GM23248 (cell line): ENCODE data around the gene SYT13. TPM values are rescaled to one million over a fixed set of nuclear protein-coding genes. Genes with fewer than 3 reads are reported as not detected.

Experiments
- DNase-seq: peaks from one replicate; pipeline ENCODE4 v3.0.0-alpha.2; 2015
- H2AFZ ChIP-seq: fragments of 200-600 bp; sonication (generic); 2 replicates; pipeline ENCODE4 v1.6.1; 2016; ENCODE audit warnings: antibody characterized with exemption
- H3F3A ChIP-seq: fragments of 200-600 bp; sonication (generic); 2 replicates; pipeline ENCODE4 v1.6.1; 2016; ENCODE audit warnings: mild to moderate bottlenecking, antibody characterized with exemption, mixed run types; ENCODE audit not compliant: insufficient read depth
- H3K27ac ChIP-seq: fragments of 200-600 bp; sonication (generic); 2 replicates; pipeline ENCODE4 v1.5.1; 2016; ENCODE audit warnings: mild to moderate bottlenecking
- H3K27me3 ChIP-seq: fragments of 200-600 bp; sonication (generic); replicated peaks from 2 replicates; pipeline ENCODE4 v1.6.1; 2016; ENCODE audit warnings: mild to moderate bottlenecking; ENCODE audit not compliant: insufficient read depth
- H3K36me3 ChIP-seq: fragments of 200-600 bp; sonication (generic); 2 replicates; pipeline ENCODE4 v1.6.1; 2016; ENCODE audit warnings: low read depth, mild to moderate bottlenecking
- H3K4me1 ChIP-seq: fragments of 200-600 bp; sonication (generic); 2 replicates; pipeline ENCODE4 v1.6.1; 2016; ENCODE audit warnings: mild to moderate bottlenecking; ENCODE audit not compliant: insufficient read depth
- H3K4me2 ChIP-seq: fragments of 200-600 bp; sonication (generic); one replicate; pipeline ENCODE4 v1.6.1; 2016; ENCODE audit warnings: mild to moderate bottlenecking; ENCODE audit not compliant: unreplicated experiment
- H3K4me3 ChIP-seq: fragments of 200-600 bp; sonication (generic); 2 replicates; pipeline ENCODE4 v1.5.1; 2016; ENCODE audit warnings: mild to moderate bottlenecking
- H3K79me2 ChIP-seq: fragments of 200-600 bp; sonication (generic); 2 replicates; pipeline ENCODE4 v1.6.1; 2016; ENCODE audit warnings: mild to moderate bottlenecking; ENCODE audit not compliant: insufficient read depth
- H3K9ac ChIP-seq: fragments of 200-600 bp; sonication (generic); 2 replicates; pipeline ENCODE4 v1.6.1; 2016; ENCODE audit warnings: mild to moderate bottlenecking
- H3K9me2 ChIP-seq: fragments of 200-600 bp; sonication (generic); 2 replicates; pipeline ENCODE4 v1.6.1; 2016; ENCODE audit warnings: mixed run types, mild to moderate bottlenecking, moderate library complexity; ENCODE audit not compliant: insufficient read depth
- H3K9me3 ChIP-seq: fragments of 200-600 bp; sonication (generic); one replicate; pipeline ENCODE4 v1.6.1; 2017; ENCODE audit warnings: low read depth
- H4K20me1 ChIP-seq: fragments of 200-600 bp; sonication (generic); 2 replicates; pipeline ENCODE4 v1.6.0; 2016; ENCODE audit not compliant: insufficient read depth
- EZH2 ChIP-seq: fragments of 200-600 bp; sonication (generic); IDR thresholded peaks from 2 replicates; pipeline ENCODE4 v1.6.1; 2018; ENCODE audit warnings: antibody characterized with exemption, mild to moderate bottlenecking; ENCODE audit not compliant: insufficient read depth, poor library complexity, severe bottlenecking
- EZH2phosphoT487 ChIP-seq: fragments of 200-600 bp; sonication (generic); IDR thresholded peaks from 2 replicates; pipeline ENCODE4 v1.6.1; 2018; ENCODE audit warnings: antibody characterized with exemption, moderate library complexity, mild to moderate bottlenecking, low read depth; ENCODE audit not compliant: insufficient read depth
- WGBS, 2 experiments: methylation state at CpG; one replicate each; pipeline ENCODE4 v1.1.6; 2015 to 2017; ENCODE audit warnings: low lambda C conversion rate in 2 of 2, low coverage in 1 of 2; ENCODE audit errors: missing lambda C conversion rate in 2 of 2; 5-methylcytosine and 5-hydroxymethylcytosine counted together
- in situ Hi-C: fragments of 300-500 bp; cut with MboI; formaldehyde crosslinking; loops from 2 replicates; pipeline ENCODE4 v1.15.0; 2020
- polyA plus RNA-seq: library from polyadenylated mRNA; unstranded; fragments of >200 nt; fragmentation: Nextera tagmentation; extraction: Ambion mirVana; gene quantifications from 2 replicates; pipeline ENCODE4 v1.2.1, GENCODE V29; 2016
- total RNA-seq: library from RNA; depleted of rRNA; stranded (reverse); fragments of >200 nt; shearing (Covaris generic); gene quantifications from 2 replicates; pipeline ENCODE4 v1.2.3, GENCODE V29; 2014; rRNA removed

The SYT13 gene
- total and polyA plus RNA-seq, 2 experiments from 2014 or later = not detected

DNA sequence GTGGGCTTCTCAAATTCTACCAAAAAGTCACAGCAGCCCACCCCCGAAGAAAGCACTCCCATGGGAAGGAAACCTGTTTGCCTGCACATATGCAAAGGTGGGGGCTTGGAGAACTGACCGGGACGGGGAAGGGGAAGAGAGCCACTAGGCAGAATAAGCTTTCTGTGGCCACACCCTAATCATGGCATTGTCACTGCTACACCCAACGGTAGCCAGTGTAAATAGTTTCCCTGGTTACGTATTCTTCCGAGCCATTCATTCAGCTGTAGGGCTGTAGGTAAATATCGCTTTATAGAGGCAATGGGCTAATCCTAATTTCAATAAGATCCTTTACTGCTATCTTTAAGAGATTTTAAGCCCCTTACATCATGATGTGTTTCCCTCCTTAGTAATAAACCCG lies 78.0 kb downstream of the SYT13 start:
- H3K9me3 ChIP-seq = no peaks in the 10 kb centered on the region
- H3K79me2 ChIP-seq = no peaks in the 10 kb centered on the region
- TF ChIP-seq EZH2 (no peak), EZH2phosphoT487 (no peak)
- no peaks in the 10 kb centered on the region for H3K36me3 ChIP-seq
- H2AFZ ChIP-seq = no peak overlapping the region
- no peak for DNase-seq
- H4K20me1 ChIP-seq = no peaks in the 10 kb centered on the region
- no peak overlapping the region for H3K4me2 ChIP-seq
- no peaks in the 10 kb centered on the region for H3K9me2 ChIP-seq
- WGBS, 2 experiments = 84 to 86% methylated on average over 8 of the region's 8 CpGs
- no peak overlapping the region for H3K4me3 ChIP-seq
- H3K27ac ChIP-seq = no peak overlapping the region
- H3K27me3 ChIP-seq = no peaks in the 10 kb centered on the region
- in situ Hi-C loops = no loop called here
- H3K9ac ChIP-seq = no peak overlapping the region
- H3K4me1 ChIP-seq = peaks cover 5% of the 10 kb centered on the region; the same call in 1 of the 2 replicates
- no peaks in the 10 kb centered on the region for H3F3A ChIP-seq

GRCh38 chr11:45205978-45206377 lies 80.2 kb downstream of the SYT13 start:
- no peaks in the 10 kb centered on the region for H3K9me3 ChIP-seq
- TF ChIP-seq EZH2 (no peak), EZH2phosphoT487 (no peak)
- H4K20me1 ChIP-seq = no peaks in the 10 kb centered on the region
- H3K27ac ChIP-seq = no peak overlapping the region
- no peaks in the 10 kb centered on the region for H3F3A ChIP-seq
- no peak for DNase-seq
- H3K4me1 ChIP-seq = peaks cover 5% of the 10 kb centered on the region; the same call in 1 of the 2 replicates
- H2AFZ ChIP-seq = no peak overlapping the region
- H3K36me3 ChIP-seq = no peaks in the 10 kb centered on the region
- H3K4me2 ChIP-seq = no peak overlapping the region
- in situ Hi-C loops = no loop called here
- H3K9ac ChIP-seq = no peak overlapping the region
- no peak overlapping the region for H3K4me3 ChIP-seq
- H3K9me2 ChIP-seq = no peaks in the 10 kb centered on the region
- no peaks in the 10 kb centered on the region for H3K79me2 ChIP-seq
- 65 to 67% methylated on average over 6 to 7 of the region's 7 CpGs for WGBS, 2 experiments
- no peaks in the 10 kb centered on the region for H3K27me3 ChIP-seq

- H3K4me3 ChIP-seq = no peak overlapping the region
- H3K4me1 ChIP-seq = peaks cover 4% of the 10 kb centered on the region; the same call in 1 of the 2 replicates
- WGBS, 2 experiments = 62 to 65% methylated on average over 8 of the region's 8 CpGs
- H4K20me1 ChIP-seq = no peaks in the 10 kb centered on the region
- H3K9me2 ChIP-seq = no peaks in the 10 kb centered on the region
- no peak overlapping the region for H3K9ac ChIP-seq
- no peaks in the 10 kb centered on the region for H3K79me2 ChIP-seq
- no peaks in the 10 kb centered on the region for H3K36me3 ChIP-seq
- in situ Hi-C loops = no loop called here
- H3K27me3 ChIP-seq = no peaks in the 10 kb centered on the region
- H3F3A ChIP-seq = no peaks in the 10 kb centered on the region
- DNase-seq = no peak
- no peak overlapping the region for H2AFZ ChIP-seq
- H3K9me3 ChIP-seq = no peaks in the 10 kb centered on the region
- no peak for TF ChIP-seq EZH2
- TF ChIP-seq EZH2phosphoT487 = no peak
- H3K27ac ChIP-seq = no peak overlapping the region
- no peak overlapping the region for H3K4me2 ChIP-seq
Measured at GRCh38 chr11:45204761-45205160, 81.4 kb downstream of the SYT13 start.

GRCh38 chr11:45193695-45194094 lies 92.4 kb downstream of the SYT13 start:
- no peaks in the 10 kb centered on the region for H4K20me1 ChIP-seq
- in situ Hi-C loops = no loop called here
- H2AFZ ChIP-seq = no peak overlapping the region
- WGBS, 2 experiments = 85 to 91% methylated on average over 6 of the region's 6 CpGs
- no peak overlapping the region for H3K27ac ChIP-seq
- H3K9ac ChIP-seq = no peak overlapping the region
- no peaks in the 10 kb centered on the region for H3K9me2 ChIP-seq
- H3K79me2 ChIP-seq = no peaks in the 10 kb centered on the region
- H3K9me3 ChIP-seq = no peaks in the 10 kb centered on the region
- no peak overlapping the region for H3K4me2 ChIP-seq
- TF ChIP-seq EZH2phosphoT487 = no peak
- TF ChIP-seq EZH2 = no peak
- H3K27me3 ChIP-seq = no peaks in the 10 kb centered on the region
- H3K4me1 ChIP-seq = no peaks in the 10 kb centered on the region
- no peak overlapping the region for H3K4me3 ChIP-seq
- H3F3A ChIP-seq = no peaks in the 10 kb centered on the region
- DNase-seq = no peak
- no peaks in the 10 kb centered on the region for H3K36me3 ChIP-seq

Other genes starting within 250 kb of the SYT13 start
- gene PRDM11, start 139.7 kb downstream of the SYT13 start, total RNA-seq = 2.3 and 3.7 TPM in 2 replicates
- gene PRDM11, start 139.7 kb downstream of the SYT13 start, polyA plus RNA-seq = 0.24 TPM in 2 replicates